H1 (cell line): ENCODE data around the gene PNMA8C. TPM values are rescaled to one million over a fixed set of nuclear protein-coding genes. Genes with fewer than 3 reads are reported as not detected.

Source experiments
- CTCF ChIA-PET: fragments of 300-600 bp; sonication (Branson Sonifier 250); formaldehyde crosslinking; loops from one replicate; lab custom pipeline; 2021; ENCODE audit not compliant: partially characterized antibody; lab: Charles Lee
- POLR2A ChIA-PET: fragments of 300-600 bp; sonication (Branson Sonifier 250); formaldehyde crosslinking; loops from one replicate; lab custom pipeline; 2021; ENCODE audit warnings: inconsistent platforms; ENCODE audit not compliant: partially characterized antibody; lab: Charles Lee
- DNase-seq, 2 experiments: peaks; one replicate each; pipeline versions ENCODE4 v3.0.0 to v3.0.0-alpha.2; 2010 to 2022; ENCODE audit warnings: low spot score in 2 of 2, low read depth in 1 of 2, mixed read lengths in 1 of 2
- FAIRE-seq: peaks from 2 replicates; lab custom pipeline; 2011; peaks lifted over from hg19 to GRCh38; lab: Jason Lieb, UNC
- H2AFZ ChIP-seq: 2 replicates; pipeline ENCODE4 v1.8.1; 2012; ENCODE audit warnings: low read length, inconsistent platforms
- H2AK5ac ChIP-seq: 2 replicates; pipeline ENCODE4 v1.6.1; 2013; ENCODE audit warnings: low read depth, low read length
- H2BK120ac ChIP-seq: replicated peaks from 2 replicates; pipeline ENCODE3; 2013; ENCODE audit warnings: low read depth, low read length, inconsistent platforms
- H2BK12ac ChIP-seq: 2 replicates; pipeline ENCODE4 v1.6.1; 2013; ENCODE audit warnings: low read depth, low read length
- H2BK15ac ChIP-seq: 2 replicates; pipeline ENCODE4 v1.6.1; 2013; ENCODE audit warnings: low read length
- H2BK20ac ChIP-seq: 2 replicates; pipeline ENCODE4 v1.6.1; 2013; ENCODE audit warnings: low read length
- H2BK5ac ChIP-seq: 2 replicates; pipeline ENCODE4 v1.6.1; 2013; ENCODE audit warnings: low read depth, low read length
- H3K14ac ChIP-seq: 2 replicates; pipeline ENCODE4 v1.6.1; 2013; ENCODE audit warnings: inconsistent platforms; ENCODE audit not compliant: insufficient read length
- H3K18ac ChIP-seq: 2 replicates; pipeline ENCODE4 v1.6.1; 2013; ENCODE audit warnings: low read length; ENCODE audit errors: extremely low read depth
- H3K23ac ChIP-seq: 2 replicates; pipeline ENCODE4 v1.6.1; 2013; ENCODE audit warnings: inconsistent platforms; ENCODE audit not compliant: insufficient read length
- H3K23me2 ChIP-seq: 2 replicates; pipeline ENCODE4 v1.6.1; 2013; ENCODE audit warnings: low read depth, low read length
- H3K27ac ChIP-seq: 2 replicates; pipeline ENCODE4 v1.6.1; 2011; ENCODE audit warnings: low read depth, low read length, inconsistent platforms
- H3K27me3 ChIP-seq, 4 experiments: replicated peaks in 1 of 4; 1 replicate in 1 of 4; 2 replicates in 3 of 4; pipeline versions ENCODE4 v1.6.1 to v1.8.1; 2011 to 2013; ENCODE audit warnings: low read length in 3 of 4, mild to moderate bottlenecking in 3 of 4, inconsistent platforms in 2 of 4, mixed read lengths in 2 of 4, moderate library complexity in 1 of 4; ENCODE audit not compliant: control insufficient read depth in 3 of 4, insufficient read depth in 3 of 4; ENCODE audit errors: extremely low read depth in 1 of 4
- H3K36me3 ChIP-seq, 4 experiments: 2 replicates each; pipeline versions ENCODE4 v1.6.1 to v1.8.1; 2011 to 2013; ENCODE audit warnings: mild to moderate bottlenecking in 4 of 4, low read length in 3 of 4, moderate library complexity in 2 of 4, control low read depth in 1 of 4, inconsistent platforms in 1 of 4; ENCODE audit not compliant: insufficient read depth in 4 of 4, control insufficient read depth in 2 of 4
- H3K4ac ChIP-seq: replicated peaks from 2 replicates; pipeline ENCODE3; 2013; ENCODE audit warnings: low read length, low read depth, mixed read lengths, inconsistent platforms; ENCODE audit not compliant: insufficient read length
- H3K4me1 ChIP-seq, 4 experiments: replicated peaks in 1 of 4; 1 replicate in 1 of 4; 2 replicates in 3 of 4; pipeline versions ENCODE4 v1.6.1 to v1.8.1; 2011 to 2013; ENCODE audit warnings: low read length in 3 of 4, inconsistent platforms in 2 of 4, mixed read lengths in 1 of 4; ENCODE audit not compliant: insufficient read depth in 4 of 4, control insufficient read depth in 3 of 4
- H3K4me2 ChIP-seq, 2 experiments: 2 replicates each; pipeline versions ENCODE4 v1.6.1 to v1.8.1; 2011 to 2013; ENCODE audit warnings: low read depth in 2 of 2, low read length in 2 of 2, control low read depth in 1 of 2, inconsistent platforms in 1 of 2, mild to moderate bottlenecking in 1 of 2; ENCODE audit not compliant: insufficient read depth in 1 of 2
- H3K4me3 ChIP-seq, 4 experiments: fragments of 200-600, 300-600 bp in 1 of 4; sonication (generic), shearing (Covaris generic), sonication (Bioruptor Twin) in 1 of 4; 2 replicates each; pipeline versions ENCODE4 v1.5.1 to v1.8.1; 2011 to 2016; ENCODE audit warnings: low read length in 4 of 4, low read depth in 3 of 4, control low read depth in 2 of 4, inconsistent platforms in 2 of 4, mild to moderate bottlenecking in 2 of 4, mixed read lengths in 1 of 4, moderate library complexity in 1 of 4; ENCODE audit not compliant: insufficient read depth in 2 of 4; ENCODE audit errors: extremely low read depth in 1 of 4
- H3K56ac ChIP-seq: replicated peaks from 2 replicates; pipeline ENCODE3; 2013; ENCODE audit warnings: low read depth, mild to moderate bottlenecking, mixed read lengths, low read length, inconsistent platforms; ENCODE audit not compliant: insufficient read length
- H3K79me1 ChIP-seq: 2 replicates; pipeline ENCODE4 v1.6.1; 2013; ENCODE audit warnings: low read depth, low read length, control low read depth
- H3K79me2 ChIP-seq, 2 experiments: 2 replicates each; pipeline versions ENCODE4 v1.6.1 to v1.8.1; 2012 to 2013; ENCODE audit warnings: low read length in 2 of 2, mild to moderate bottlenecking in 2 of 2, inconsistent platforms in 1 of 2; ENCODE audit not compliant: insufficient read depth in 2 of 2, control insufficient read depth in 1 of 2
- H3K9ac ChIP-seq, 4 experiments: replicated peaks in 1 of 4; 1 replicate in 1 of 4; 2 replicates in 3 of 4; pipeline versions ENCODE4 v1.6.1 to v1.8.1; 2011 to 2013; ENCODE audit warnings: low read depth in 3 of 4, low read length in 3 of 4, control low read depth in 2 of 4, mild to moderate bottlenecking in 2 of 4, moderate library complexity in 2 of 4, inconsistent platforms in 1 of 4; ENCODE audit errors: extremely low read depth in 1 of 4
- H3K9me3 ChIP-seq, 2 experiments: 2 replicates each; pipeline versions ENCODE4 v1.6.1 to v1.8.1; 2012 to 2013; ENCODE audit warnings: mild to moderate bottlenecking in 2 of 2, moderate library complexity in 2 of 2, control low read depth in 1 of 2, inconsistent platforms in 1 of 2, low read depth in 1 of 2, low read length in 1 of 2, mixed read lengths in 1 of 2; ENCODE audit not compliant: insufficient read depth in 2 of 2
- H4K20me1 ChIP-seq, 2 experiments: replicated peaks in 1 of 2; 2 replicates each; pipeline versions ENCODE3 to v1.8.1; 2011 to 2013; ENCODE audit warnings: inconsistent platforms in 2 of 2, low read length in 2 of 2, mild to moderate bottlenecking in 1 of 2; ENCODE audit not compliant: insufficient read depth in 2 of 2, control insufficient read depth in 1 of 2
- H4K5ac ChIP-seq: 2 replicates; pipeline ENCODE4 v1.6.1; 2013; ENCODE audit warnings: low read length, low read depth, mixed read lengths, inconsistent platforms; ENCODE audit not compliant: insufficient read length
- H4K8ac ChIP-seq: 2 replicates; pipeline ENCODE4 v1.8.0; 2013; ENCODE audit warnings: mild to moderate bottlenecking, moderate library complexity, low read length, inconsistent platforms; ENCODE audit not compliant: insufficient read depth; ENCODE audit errors: extremely low read depth
- H4K91ac ChIP-seq: replicated peaks from 2 replicates; pipeline ENCODE3; 2013; ENCODE audit warnings: low read length, mixed read lengths, inconsistent platforms; ENCODE audit not compliant: insufficient read length
- CHD2 ChIP-seq: IDR thresholded peaks from 2 replicates; pipeline ENCODE4 v1.6.1; 2012; ENCODE audit warnings: low read length, improper control_type of control experiment
- CREB1 ChIP-seq: IDR thresholded peaks from 2 replicates; pipeline ENCODE4 v1.6.1; 2012; ENCODE audit warnings: inconsistent platforms
- EGR1 ChIP-seq: IDR thresholded peaks from 2 replicates; pipeline ENCODE4 v1.6.1; 2011; ENCODE audit warnings: low read depth, low read length, borderline replicate concordance
- FOSL1 ChIP-seq: IDR thresholded peaks from 2 replicates; pipeline ENCODE4 v1.6.1; 2011; ENCODE audit warnings: mild to moderate bottlenecking, low read depth, low read length, moderate library complexity; ENCODE audit not compliant: insufficient read depth
- RXRA ChIP-seq: IDR thresholded peaks from 2 replicates; pipeline ENCODE4 v1.6.1; 2011; ENCODE audit warnings: low read depth, mild to moderate bottlenecking, low read length, moderate library complexity; ENCODE audit not compliant: insufficient read depth
- SIRT6 ChIP-seq: IDR thresholded peaks from one replicate; pipeline ENCODE4 v1.7.1; 2012; ENCODE audit warnings: low read length, inconsistent platforms
- SIX5 ChIP-seq: IDR thresholded peaks from 2 replicates; pipeline ENCODE4 v1.6.1; 2011; ENCODE audit warnings: mild to moderate bottlenecking, low read depth, low read length
- TCF12 ChIP-seq: IDR thresholded peaks from 2 replicates; pipeline ENCODE4 v1.6.1; 2011; ENCODE audit warnings: low read depth, mild to moderate bottlenecking, low read length
- WGBS, 2 experiments: shearing (Covaris generic) in 1 of 2; methylation state at CpG; one replicate each; pipeline versions ENCODE4 v1.1.6 to v1.1.7; 2013 to 2015; ENCODE audit warnings: low lambda C conversion rate in 2 of 2, mixed read lengths in 2 of 2, inconsistent platforms in 1 of 2, low coverage in 1 of 2, missing lambda C conversion rate in 1 of 2; ENCODE audit not compliant: insufficient replicate concordance in 2 of 2, insufficient coverage in 1 of 2, insufficient read length in 1 of 2; ENCODE audit errors: extremely low coverage in 1 of 2, missing lambda C conversion rate in 1 of 2; 5-methylcytosine and 5-hydroxymethylcytosine counted together
- polyA plus RNA-seq, 7 experiments: library from polyadenylated mRNA; depleted of rRNA in 3 of 7; stranded (reverse) in 5 of 7; unstranded in 2 of 7; fragments of >200 nt in 5 of 7; fragments of 200-250 nt in 2 of 7; gene quantifications; 1 replicate in 5 of 7; 2 replicates in 1 of 7; 4 replicates in 1 of 7; pipeline versions ENCODE4 v1.2.1 to v1.2.3, GENCODE V29; 2011 to 2013; ENCODE audit warnings: missing spikeins in 2 of 7, mixed read lengths in 2 of 7
- total RNA-seq: library from RNA; stranded (reverse); fragmentation: NEBNext Ultra II Directional; extraction: Animal tissue kit (Norgen Biotek cat#: 25700); gene quantifications from 2 replicates; pipeline ENCODE4 v1.2.1, GENCODE V29; 2021
- TF ChIP-seq, protein P1 (sequence below): IDR thresholded peaks from 2 replicates; pipeline ENCODE4 v1.6.1; 2011; ENCODE audit warnings: low read length, improper control_type of control experiment

PNMA8C gene
- total and polyA plus RNA-seq, 2 of the 8 experiments (the other 6 are each of a cell fraction or from before 2014, with no cell fraction given), result 0.53 to 1.8 TPM

DNA sequence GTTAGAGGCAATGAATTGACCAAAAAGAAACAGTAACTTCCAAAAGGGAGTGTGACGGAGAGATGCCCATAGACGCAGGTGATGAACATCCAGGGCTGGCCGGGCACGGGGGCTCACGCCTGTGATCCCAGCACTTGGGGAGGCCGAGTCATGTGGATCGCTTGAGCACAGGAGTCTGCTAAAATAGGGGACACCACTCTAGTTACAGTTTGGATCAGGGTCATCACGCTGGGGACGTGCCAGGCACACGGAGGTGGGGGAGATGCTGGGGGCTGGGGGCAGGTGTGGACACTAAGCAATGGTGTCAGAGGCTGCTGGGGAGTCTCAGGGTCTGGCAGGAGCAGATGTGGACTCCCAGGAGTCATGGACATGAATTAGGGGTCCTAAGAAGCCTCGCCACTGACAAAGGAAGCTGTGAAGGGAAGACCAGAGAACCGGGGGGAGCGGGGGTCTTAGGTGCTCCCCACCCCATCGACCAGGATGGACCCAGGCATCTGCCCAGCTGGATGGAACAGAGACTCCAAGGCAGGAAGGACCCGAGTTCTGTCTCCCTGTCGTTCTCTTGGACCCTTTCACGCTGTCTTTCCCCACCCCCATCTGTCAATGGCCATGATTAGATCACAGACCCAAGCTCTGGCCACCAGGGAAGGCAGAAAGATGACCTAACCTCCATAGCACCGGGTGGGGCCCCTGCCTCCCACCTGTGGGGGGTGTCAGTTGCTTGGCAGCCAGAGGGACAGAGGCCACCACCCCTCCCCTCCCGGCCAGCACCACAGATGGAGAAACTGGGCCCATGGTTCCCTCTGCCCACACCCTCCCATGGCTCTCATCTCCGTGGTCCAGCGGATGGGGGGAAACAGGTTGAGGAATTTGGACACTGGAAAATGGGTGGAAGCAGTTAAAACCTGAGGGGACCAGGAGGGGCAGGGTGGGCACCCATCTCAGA, 35.0 kb downstream of the PNMA8C start:
- Histone ChIP-seq H3K27me3 (no peaks in the 10 kb centered on the region), H3K4me2 (no peak overlapping the region), H3K23me2 (no peaks in the 10 kb centered on the region), H2AK5ac (no peak overlapping the region), H2AFZ (no peak overlapping the region), H4K20me1 (peaks cover 0 to 3% of the 10 kb centered on the region in 2 experiments), H3K79me2 (no peaks in the 10 kb centered on the region), H3K9ac (no peak overlapping the region), H3K4me3 (no peak overlapping the region), H3K23ac (no peak overlapping the region), H2BK20ac (no peak overlapping the region), H2BK15ac (no peak overlapping the region), H3K14ac (no peak overlapping the region), H2BK120ac (no peak overlapping the region), H3K9me3 (no peaks in the 10 kb centered on the region), H3K4ac (no peak overlapping the region), H3K56ac (no peak overlapping the region), H3K27ac (no peak overlapping the region), H3K18ac (no peak overlapping the region), H3K4me1 (no peaks in the 10 kb centered on the region; a peak in 2 of 7 replicates), H4K8ac (no peak overlapping the region; the same call in 1 of the 2 replicates), H3K36me3 (peaks cover 1 to 33% (median 21%) of the 10 kb centered on the region in 4 experiments; a peak in 6 of 8 replicates), H4K91ac (no peak overlapping the region), H2BK5ac (no peak overlapping the region), H2BK12ac (no peak overlapping the region), H3K79me1 (no peaks in the 10 kb centered on the region), H4K5ac (no peak overlapping the region)
- TF ChIP-seq, protein P1, sequence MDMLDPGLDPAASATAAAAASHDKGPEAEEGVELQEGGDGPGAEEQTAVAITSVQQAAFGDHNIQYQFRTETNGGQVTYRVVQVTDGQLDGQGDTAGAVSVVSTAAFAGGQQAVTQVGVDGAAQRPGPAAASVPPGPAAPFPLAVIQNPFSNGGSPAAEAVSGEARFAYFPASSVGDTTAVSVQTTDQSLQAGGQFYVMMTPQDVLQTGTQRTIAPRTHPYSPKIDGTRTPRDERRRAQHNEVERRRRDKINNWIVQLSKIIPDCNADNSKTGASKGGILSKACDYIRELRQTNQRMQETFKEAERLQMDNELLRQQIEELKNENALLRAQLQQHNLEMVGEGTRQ, result no peak
- TF ChIP-seq SIX5 (no peak), CHD2 (no peak), CREB1 (no peak), EGR1 (no peak), TCF12 (no peak), FOSL1 (no peak), SIRT6 (no peak), RXRA (no peak)
- ChIA-PET POLR2A (interaction anchor here (0.5 to 3.2 kb wide), 6 partner anchors 9 to 115 kb away, joined by 3 to 15 read pairs (median 3); no protein-coding TSS in a partner anchor), CTCF (interaction anchor here (0.9 to 15.2 kb wide), 5 partner anchors 8 to 120 kb away, joined by 3 to 254 read pairs (median 11); no protein-coding TSS in a partner anchor)
- DNase-seq (no peak), FAIRE-seq (no peak)
- 81% methylated on average over 21 of the region's 21 CpGs; no CpG with 5 or more reads in 1 of the 2 experiments for WGBS, 2 experiments
